ENCODE results near the gene TERF2IP. TPM values are rescaled to one million over a fixed set of nuclear protein-coding genes. Genes with fewer than 3 reads are reported as not detected.

TERF2IP gene
- polyA plus RNA-seq, 1 donor (not counting 4 experiments of a cell fraction or from before 2014, with no cell fraction given): 24.4 TPM

DNA sequence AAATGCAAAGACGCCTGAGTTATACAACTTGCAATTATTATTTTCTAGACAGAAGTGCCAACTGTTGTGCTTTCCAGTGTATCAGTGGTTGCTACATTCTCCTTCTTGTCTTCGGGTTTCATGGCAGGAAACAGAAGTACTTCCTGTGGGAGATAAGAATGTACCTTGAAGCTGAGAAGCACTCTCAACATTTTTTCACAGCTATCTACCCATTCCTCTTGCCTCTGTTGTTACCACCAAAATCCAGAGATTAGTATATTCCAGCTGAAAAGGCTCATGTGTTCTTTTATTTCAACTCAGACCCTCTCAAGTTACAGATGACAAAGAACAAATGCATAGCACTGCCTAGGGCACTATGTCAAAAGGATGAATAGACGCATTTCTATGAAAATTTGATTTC lies 19.7 kb upstream of the TERF2IP start:
- no peak overlapping the region for H3K9ac ChIP-seq (ENCODE audit: control insufficient read depth, extremely low read depth, insufficient read depth, low read length)
- no peaks in the 10 kb centered on the region for H3K4me1 ChIP-seq (ENCODE audit: control insufficient read depth, extremely low read depth, insufficient read depth, low read length)
- H3K4me2 ChIP-seq (ENCODE audit: control insufficient read depth, extremely low read depth, insufficient read depth, low read depth, low read length): no peak overlapping the region
- no peaks in the 10 kb centered on the region for H3K9me1 ChIP-seq (ENCODE audit: control insufficient read depth, extremely low read depth, insufficient read depth, low read length)
- dilution Hi-C loops (cut with MboI; ENCODE audit: extremely low pct_ligation_motif_present, low sequenced_read_pairs): no loop called here
- H3K36me3 ChIP-seq (ENCODE audit: control insufficient read depth in 2 of 2, extremely low read depth in 1 of 2, insufficient read depth in 2 of 2, low read length in 2 of 2): peaks cover 34 to 36% of the 10 kb centered on the region in 2 experiments
- H3K79me2 ChIP-seq (ENCODE audit: control insufficient read depth, insufficient read depth, low read length): no peaks in the 10 kb centered on the region
- no peaks in the 10 kb centered on the region for H4K20me1 ChIP-seq (ENCODE audit: control insufficient read depth, extremely low read depth, insufficient read depth, low read length)
- FAIRE-seq (no peak), DNase-seq (ENCODE audit: low read depth, low spot score) (no peak)
- no peaks in the 10 kb centered on the region for H3K9me3 ChIP-seq (ENCODE audit: control insufficient read depth, low read depth, low read length)
- TF ChIP-seq EZH2 (IDR thresholded peaks at IDR 0.05; ENCODE audit: low read length) (no peak), CTCF (optimal IDR thresholded peaks at IDR 0.05 in 1 of 3, IDR thresholded peaks at IDR 0.05 in 1 of 3, conservative IDR thresholded peaks at IDR 0.05 in 1 of 3; ENCODE audit: extremely low read depth in 1 of 3, insufficient read depth in 2 of 3, low read length in 3 of 3) (no peak)
- no peak overlapping the region for H3K4me3 ChIP-seq (ENCODE audit: control insufficient read depth in 2 of 3, extremely low read depth in 1 of 3, insufficient read depth in 2 of 3, low read depth in 1 of 3, low read length in 3 of 3)
- no peak overlapping the region for H2AFZ ChIP-seq (ENCODE audit: control insufficient read depth, low read length)
- H3K27ac ChIP-seq (ENCODE audit: control insufficient read depth, insufficient read depth, low read length): no peak overlapping the region
- no peaks in the 10 kb centered on the region for H3K27me3 ChIP-seq (ENCODE audit: control insufficient read depth, extremely low read depth, insufficient read depth, low read length)

DNA sequence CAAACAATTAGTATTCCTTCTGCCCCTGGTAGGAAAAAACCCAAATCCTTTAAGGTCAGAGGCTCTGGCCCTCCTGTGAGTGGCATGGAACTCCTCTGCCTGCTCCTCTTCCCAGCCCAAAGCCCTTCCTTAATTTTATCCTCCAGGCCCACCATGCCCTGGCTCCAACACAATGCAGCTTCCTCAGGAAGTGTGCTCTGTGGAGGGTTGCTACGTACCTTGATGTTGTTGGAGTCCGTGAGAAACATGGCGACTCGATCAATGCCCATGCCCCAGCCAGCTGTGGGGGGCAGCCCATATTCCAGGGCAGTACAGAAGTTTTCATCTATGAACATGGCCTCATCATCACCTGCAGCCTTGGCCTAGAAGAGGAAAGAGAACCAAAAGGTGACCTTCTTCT lies 19.2 kb upstream of the TERF2IP start:
- no peak for FAIRE-seq
- no peak for TF ChIP-seq CTCF (optimal IDR thresholded peaks at IDR 0.05 in 1 of 3, IDR thresholded peaks at IDR 0.05 in 1 of 3, conservative IDR thresholded peaks at IDR 0.05 in 1 of 3; ENCODE audit: extremely low read depth in 1 of 3, insufficient read depth in 2 of 3, low read length in 3 of 3)
- TF ChIP-seq EZH2 (IDR thresholded peaks at IDR 0.05; ENCODE audit: low read length): no peak
- Histone ChIP-seq H3K9me1 (ENCODE audit: control insufficient read depth, extremely low read depth, insufficient read depth, low read length) (no peaks in the 10 kb centered on the region), H3K9ac (ENCODE audit: control insufficient read depth, extremely low read depth, insufficient read depth, low read length) (no peak overlapping the region), H3K36me3 (ENCODE audit: control insufficient read depth in 2 of 2, extremely low read depth in 1 of 2, insufficient read depth in 2 of 2, low read length in 2 of 2) (peaks cover 34 to 39% of the 10 kb centered on the region in 2 experiments), H3K27ac (ENCODE audit: control insufficient read depth, insufficient read depth, low read length) (no peak overlapping the region), H3K27me3 (ENCODE audit: control insufficient read depth, extremely low read depth, insufficient read depth, low read length) (no peaks in the 10 kb centered on the region), H3K4me3 (ENCODE audit: control insufficient read depth in 2 of 3, extremely low read depth in 1 of 3, insufficient read depth in 2 of 3, low read depth in 1 of 3, low read length in 3 of 3) (no peak overlapping the region), H3K4me2 (ENCODE audit: control insufficient read depth, extremely low read depth, insufficient read depth, low read depth, low read length) (no peak overlapping the region), H3K79me2 (ENCODE audit: control insufficient read depth, insufficient read depth, low read length) (no peaks in the 10 kb centered on the region), H2AFZ (ENCODE audit: control insufficient read depth, low read length) (no peak overlapping the region), H3K9me3 (ENCODE audit: control insufficient read depth, low read depth, low read length) (no peaks in the 10 kb centered on the region), H4K20me1 (ENCODE audit: control insufficient read depth, extremely low read depth, insufficient read depth, low read length) (no peaks in the 10 kb centered on the region), H3K4me1 (ENCODE audit: control insufficient read depth, extremely low read depth, insufficient read depth, low read length) (no peaks in the 10 kb centered on the region)
- no peak for DNase-seq (ENCODE audit: low read depth, low spot score)
- dilution Hi-C loops (cut with MboI; ENCODE audit: extremely low pct_ligation_motif_present, low sequenced_read_pairs): no loop called here
